Keratinocyte (primary cell): ENCODE data around the gene ANAPC1. TPM values are rescaled to one million over a fixed set of nuclear protein-coding genes. Genes with fewer than 3 reads are reported as not detected.

Source experiments
- DNase-seq: peaks from one replicate; pipeline ENCODE4 v3.0.0-alpha.2; 2011; ENCODE audit warnings: low read depth, missing footprints, low spot score
- FAIRE-seq: peaks from 2 replicates; lab custom pipeline; 2011; peaks lifted over from hg19 to GRCh38; lab: Jason Lieb, UNC
- H2AFZ ChIP-seq: 2 replicates; pipeline ENCODE4 v1.6.0; 2012; ENCODE audit warnings: low read length, control low read depth, inconsistent platforms; ENCODE audit not compliant: control insufficient read depth
- H3K27ac ChIP-seq: 2 replicates; pipeline ENCODE4 v1.5.1; 2011; ENCODE audit warnings: low read length; ENCODE audit not compliant: control insufficient read depth, insufficient read depth
- H3K27me3 ChIP-seq: 3 replicates; pipeline ENCODE4 v1.6.0; 2011; ENCODE audit warnings: low read length; ENCODE audit not compliant: control insufficient read depth, insufficient read depth; ENCODE audit errors: extremely low read depth
- H3K36me3 ChIP-seq, 2 experiments: 2 replicates in 1 of 2; 3 replicates in 1 of 2; pipeline ENCODE4 v1.5.1; 2011; ENCODE audit warnings: low read length in 2 of 2, mild to moderate bottlenecking in 1 of 2; ENCODE audit not compliant: control insufficient read depth in 2 of 2, insufficient read depth in 2 of 2; ENCODE audit errors: extremely low read depth in 1 of 2
- H3K4me1 ChIP-seq: 3 replicates; pipeline ENCODE4 v1.5.1; 2011; ENCODE audit warnings: low read length; ENCODE audit not compliant: control insufficient read depth, insufficient read depth; ENCODE audit errors: extremely low read depth
- H3K4me2 ChIP-seq: 3 replicates; pipeline ENCODE4 v1.6.0; 2011; ENCODE audit warnings: low read depth, low read length; ENCODE audit not compliant: control insufficient read depth, insufficient read depth; ENCODE audit errors: extremely low read depth
- H3K4me3 ChIP-seq, 3 experiments: fragments of 200-600 bp in 1 of 3; sonication (generic) in 1 of 3; 2 replicates in 2 of 3; 3 replicates in 1 of 3; pipeline ENCODE4 v1.5.1; 2011 to 2016; ENCODE audit warnings: low read length in 3 of 3, mild to moderate bottlenecking in 3 of 3, control low read depth in 2 of 3, inconsistent platforms in 1 of 3, low read depth in 1 of 3, mixed read lengths in 1 of 3, mixed run types in 1 of 3, moderate library complexity in 1 of 3; ENCODE audit not compliant: control insufficient read depth in 2 of 3, insufficient read depth in 2 of 3; ENCODE audit errors: extremely low read depth in 1 of 3
- H3K79me2 ChIP-seq: 2 replicates; pipeline ENCODE4 v1.6.0; 2012; ENCODE audit warnings: low read length; ENCODE audit not compliant: control insufficient read depth, insufficient read depth
- H3K9ac ChIP-seq: 3 replicates; pipeline ENCODE4 v1.6.0; 2011; ENCODE audit warnings: low read length; ENCODE audit not compliant: control insufficient read depth, insufficient read depth; ENCODE audit errors: extremely low read depth
- H3K9me1 ChIP-seq: 3 replicates; pipeline ENCODE4 v1.6.0; 2011; ENCODE audit warnings: low read length; ENCODE audit not compliant: control insufficient read depth, insufficient read depth; ENCODE audit errors: extremely low read depth
- H3K9me3 ChIP-seq: 2 replicates; pipeline ENCODE4 v1.5.1; 2012; ENCODE audit warnings: low read depth, low read length; ENCODE audit not compliant: control insufficient read depth
- H4K20me1 ChIP-seq: 3 replicates; pipeline ENCODE4 v1.6.0; 2011; ENCODE audit warnings: low read length; ENCODE audit not compliant: control insufficient read depth, insufficient read depth; ENCODE audit errors: extremely low read depth
- EZH2 ChIP-seq: IDR thresholded peaks from one replicate; pipeline ENCODE4 v1.6.1; 2012; ENCODE audit warnings: inconsistent platforms, mild to moderate bottlenecking, low read length, moderate library complexity
- dilution Hi-C: fragments of 300-500 bp; cut with MboI; formaldehyde crosslinking; loops from one replicate; pipeline ENCODE4 v1.7.0; 2020; ENCODE audit warnings: low sequenced_read_pairs; ENCODE audit not compliant: extremely low pct_ligation_motif_present
- polyA plus RNA-seq, 5 experiments: library from polyadenylated mRNA; depleted of rRNA in 3 of 5; stranded (reverse) in 3 of 5; stranded (forward) in 1 of 5; unstranded in 1 of 5; fragments of >200 nt; gene quantifications; 1 replicate in 1 of 5; 2 replicates in 3 of 5; 3 replicates in 1 of 5; pipeline versions ENCODE4 v1.2.1 to v1.2.3, GENCODE V29; 2011 to 2012; ENCODE audit warnings: missing spikeins in 2 of 5, low read depth in 1 of 5, low replicate concordance in 1 of 5
- TF ChIP-seq, protein P1 (sequence below), 3 experiments: IDR thresholded peaks in 1 of 3; conservative IDR thresholded peaks in 1 of 3; optimal IDR thresholded peaks in 1 of 3; 2 replicates in 2 of 3; 3 replicates in 1 of 3; pipeline versions ENCODE3 to v1.5.1; 2011; ENCODE audit warnings: low read length in 3 of 3, mild to moderate bottlenecking in 3 of 3, moderate library complexity in 2 of 3, control low read depth in 1 of 3, inconsistent platforms in 1 of 3; ENCODE audit not compliant: insufficient read depth in 2 of 3; ENCODE audit errors: extremely low read depth in 1 of 3

The ANAPC1 gene
- polyA plus RNA-seq, 1 donor (not counting 4 experiments of a cell fraction or from before 2014, with no cell fraction given) = 36.5 TPM

DNA sequence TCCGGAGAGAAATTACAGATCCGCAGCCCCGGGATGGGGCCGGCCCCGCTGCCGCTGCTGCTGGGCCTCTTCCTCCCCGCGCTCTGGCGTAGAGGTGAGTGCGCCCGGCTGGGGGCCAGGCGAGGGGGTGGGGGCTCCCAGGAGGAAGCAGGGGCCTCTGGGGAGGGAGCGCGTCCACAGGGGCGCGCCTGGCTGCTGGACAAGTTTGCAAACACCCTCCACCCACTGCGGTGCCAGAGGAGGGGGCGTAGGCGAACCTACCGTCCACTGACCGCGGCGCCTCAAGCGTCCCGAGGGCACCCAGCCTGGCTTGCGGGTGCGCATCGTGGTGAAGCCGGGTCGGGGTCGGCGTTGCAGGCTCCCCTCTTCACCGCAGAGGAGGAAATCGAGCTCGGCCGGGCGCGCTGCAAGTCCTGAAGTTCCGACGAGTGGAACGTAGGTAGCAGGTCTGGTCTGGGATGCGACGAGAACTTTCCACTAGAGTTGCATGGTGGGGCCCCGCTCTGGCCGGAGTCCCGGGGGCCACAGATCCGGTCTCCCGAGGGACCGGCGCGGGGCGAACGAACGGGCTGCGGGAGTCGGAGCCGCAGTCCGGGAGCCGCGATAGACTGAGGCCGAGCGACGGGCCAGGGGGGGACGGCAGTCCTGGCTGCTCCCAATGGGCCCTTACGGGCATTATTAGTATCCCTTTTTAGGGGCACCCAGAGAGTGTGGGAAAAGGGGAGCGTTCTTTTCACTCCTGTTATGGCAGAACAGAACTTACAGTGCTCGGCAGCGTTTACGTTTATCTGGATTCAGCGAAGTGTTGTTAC is 14.9 kb upstream of the ANAPC1 start:
- Histone ChIP-seq H3K4me2 (peak overlapping the region; percentile 61), H3K79me2 (no peaks in the 10 kb centered on the region), H3K27me3 (peaks cover 45% of the 10 kb centered on the region), H3K4me3 (peak overlapping the region; percentile 38 to 57 (median 49)), H3K4me1 (peaks cover 16% of the 10 kb centered on the region), H3K9me1 (no peaks in the 10 kb centered on the region), H3K27ac (no peak overlapping the region), H2AFZ (peak overlapping the region; percentile 16), H3K36me3 (no peaks in the 10 kb centered on the region), H3K9ac (no peak overlapping the region), H3K9me3 (no peaks in the 10 kb centered on the region), H4K20me1 (no peaks in the 10 kb centered on the region)
- peak; percentile 97 for TF ChIP-seq EZH2
- TF ChIP-seq, protein P1, sequence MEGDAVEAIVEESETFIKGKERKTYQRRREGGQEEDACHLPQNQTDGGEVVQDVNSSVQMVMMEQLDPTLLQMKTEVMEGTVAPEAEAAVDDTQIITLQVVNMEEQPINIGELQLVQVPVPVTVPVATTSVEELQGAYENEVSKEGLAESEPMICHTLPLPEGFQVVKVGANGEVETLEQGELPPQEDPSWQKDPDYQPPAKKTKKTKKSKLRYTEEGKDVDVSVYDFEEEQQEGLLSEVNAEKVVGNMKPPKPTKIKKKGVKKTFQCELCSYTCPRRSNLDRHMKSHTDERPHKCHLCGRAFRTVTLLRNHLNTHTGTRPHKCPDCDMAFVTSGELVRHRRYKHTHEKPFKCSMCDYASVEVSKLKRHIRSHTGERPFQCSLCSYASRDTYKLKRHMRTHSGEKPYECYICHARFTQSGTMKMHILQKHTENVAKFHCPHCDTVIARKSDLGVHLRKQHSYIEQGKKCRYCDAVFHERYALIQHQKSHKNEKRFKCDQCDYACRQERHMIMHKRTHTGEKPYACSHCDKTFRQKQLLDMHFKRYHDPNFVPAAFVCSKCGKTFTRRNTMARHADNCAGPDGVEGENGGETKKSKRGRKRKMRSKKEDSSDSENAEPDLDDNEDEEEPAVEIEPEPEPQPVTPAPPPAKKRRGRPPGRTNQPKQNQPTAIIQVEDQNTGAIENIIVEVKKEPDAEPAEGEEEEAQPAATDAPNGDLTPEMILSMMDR (optimal IDR thresholded peaks at IDR 0.05 in 1 of 3, IDR thresholded peaks at IDR 0.05 in 1 of 3, conservative IDR thresholded peaks at IDR 0.05 in 1 of 3; ENCODE audit: extremely low read depth in 1 of 3, insufficient read depth in 2 of 3, low read length in 3 of 3) = no peak
- no peak for FAIRE-seq
- dilution Hi-C loops = no loop called here
- DNase-seq = no peak

DNA sequence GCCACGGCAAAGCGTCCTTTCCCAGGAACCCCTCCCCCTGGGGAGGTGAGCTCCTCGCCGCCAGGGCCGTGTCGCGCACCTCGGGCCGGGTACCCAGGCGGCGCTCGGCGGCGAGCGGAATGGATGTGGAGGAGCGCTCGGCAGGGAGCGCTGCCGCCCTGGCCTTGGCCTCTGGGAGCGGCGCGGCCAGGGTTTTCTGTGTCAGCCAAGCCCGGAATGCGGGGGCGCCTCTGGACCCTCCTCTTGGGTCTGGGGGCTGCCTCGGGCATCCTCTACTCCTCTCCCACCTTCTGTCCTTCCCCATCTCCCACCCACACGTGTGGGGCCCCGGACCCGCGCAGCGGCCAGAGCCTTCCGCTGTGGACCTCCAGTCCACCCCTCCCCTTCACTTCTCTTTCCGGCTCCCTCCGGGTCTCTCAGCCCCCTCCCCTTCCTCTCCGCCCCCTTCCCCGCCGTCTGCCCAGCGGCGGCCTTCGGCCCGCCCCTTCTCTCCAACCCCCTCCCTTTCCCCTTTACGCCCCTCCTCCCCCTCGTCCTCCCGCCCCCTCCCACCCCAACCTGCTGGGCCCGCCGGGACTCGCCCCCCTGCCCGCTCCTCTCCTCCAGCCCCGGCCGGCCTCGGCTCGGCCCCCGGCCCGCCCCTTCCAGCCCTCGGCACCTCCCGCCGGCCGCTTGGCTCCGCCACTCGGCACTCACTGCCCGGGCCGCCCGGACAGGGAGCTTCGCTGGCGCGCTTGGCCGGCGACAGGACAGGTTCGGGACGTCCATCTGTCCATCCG is 14.1 kb upstream of the ANAPC1 start, which contains the start of gene MERTK:
Gene MERTK (plus strand): TSS at position 684 of the 779 bp plus-strand sequence. CDS start 129 bp downstream, outside the sequence.
- peak within 1 kb of the TSS; percentile 61 for H2AFZ ChIP-seq
- H3K4me2 ChIP-seq = peak within 1 kb of the TSS; percentile 78
- H3K4me1 ChIP-seq = peaks cover 16% of the 10 kb centered on the region
- peak within 1 kb of the TSS; percentile 38 to 57 (median 49) for H3K4me3 ChIP-seq
- no peaks in the 10 kb centered on the region for H3K9me3 ChIP-seq
- TF ChIP-seq EZH2 = no peak
- TF ChIP-seq, protein P1 (optimal IDR thresholded peaks at IDR 0.05 in 1 of 3, IDR thresholded peaks at IDR 0.05 in 1 of 3, conservative IDR thresholded peaks at IDR 0.05 in 1 of 3; ENCODE audit: extremely low read depth in 1 of 3, insufficient read depth in 2 of 3, low read length in 3 of 3) = peak; percentile 36 to 79 (median 70)
- H3K9ac ChIP-seq = no peak within 1 kb of the TSS
- no peaks in the 10 kb centered on the region for H3K9me1 ChIP-seq
- no peaks in the 10 kb centered on the region for H3K36me3 ChIP-seq
- dilution Hi-C loops = no loop called here
- H4K20me1 ChIP-seq = no peaks in the 10 kb centered on the region
- no peak within 1 kb of the TSS for H3K27ac ChIP-seq
- no peaks in the 10 kb centered on the region for H3K79me2 ChIP-seq
- FAIRE-seq = no peak
- peaks cover 38% of the 10 kb centered on the region for H3K27me3 ChIP-seq
- no peak for DNase-seq
